ENCODE measurements around the gene CLDN16.

CLDN16 gene

GRCh38 chr3:190382082-190382481 is 5.9 kb upstream of the CLDN16 start:
- Histone ChIP-seq H3K23ac (ENCODE audit: low read length in 2 of 2) (no peak overlapping the region), H2BK5ac (ENCODE audit: low read depth, low read length, poor library complexity, severe bottlenecking) (no peak overlapping the region), H4K91ac (ENCODE audit: low read length) (no peak overlapping the region), H3K36me3 (ENCODE audit: control insufficient read depth in 1 of 2, insufficient read depth in 2 of 2, low read depth in 1 of 2, low read length in 2 of 2) (no peaks in the 10 kb centered on the region), H3K9ac (ENCODE audit: low read length) (no peak overlapping the region), H3K4me1 (ENCODE audit: control insufficient read depth, insufficient read depth, low read depth, low read length) (no peaks in the 10 kb centered on the region), H3K4me2 (ENCODE audit: low read length, poor library complexity, severe bottlenecking) (no peak overlapping the region), H4K8ac (ENCODE audit: low read length) (no peak overlapping the region), H2AK5ac (ENCODE audit: low read length, severe bottlenecking) (no peak overlapping the region), H3K79me1 (replicated peaks; ENCODE audit: low read length, poor library complexity, severe bottlenecking) (peaks cover 4% of the 10 kb centered on the region), H3K4ac (ENCODE audit: low read depth in 1 of 2, low read length in 2 of 2) (no peak overlapping the region), H3K27me3 (ENCODE audit: control insufficient read depth in 1 of 2, insufficient read depth in 1 of 2, low read length in 2 of 2) (no peaks in the 10 kb centered on the region), H3K18ac (ENCODE audit: low read depth in 1 of 2, low read length in 2 of 2) (no peak overlapping the region), H3K27ac (ENCODE audit: low read length, poor library complexity, severe bottlenecking) (peak overlapping the region; percentile 72), H2BK12ac (ENCODE audit: low read length in 2 of 2) (no peak overlapping the region), H3K9me3 (ENCODE audit: control insufficient read depth, low read length) (no peaks in the 10 kb centered on the region), H3K4me3 (ENCODE audit: insufficient read depth in 1 of 2, low read depth in 1 of 2, low read length in 2 of 2) (no peak overlapping the region), H2BK15ac (ENCODE audit: low read depth, poor library complexity, severe bottlenecking) (no peak overlapping the region), H2BK120ac (ENCODE audit: low read depth, low read length) (no peak overlapping the region), H3K14ac (ENCODE audit: low read length in 2 of 2) (no peak overlapping the region), H2AFZ (ENCODE audit: low read depth, low read length) (no peak overlapping the region)
- DNase-seq: no peak

GRCh38 chr3:190384309-190384756 is 3.6 kb upstream of the CLDN16 start:
- Histone ChIP-seq H3K4me2 (ENCODE audit: low read length, poor library complexity, severe bottlenecking) (no peak overlapping the region), H3K4me3 (ENCODE audit: insufficient read depth in 1 of 2, low read depth in 1 of 2, low read length in 2 of 2) (no peak overlapping the region), H3K36me3 (ENCODE audit: control insufficient read depth in 1 of 2, insufficient read depth in 2 of 2, low read depth in 1 of 2, low read length in 2 of 2) (no peaks in the 10 kb centered on the region)

GRCh38 chr3:190385731-190386688 is 2.0 kb upstream of the CLDN16 start:
- Histone ChIP-seq H2BK15ac (ENCODE audit: low read depth, poor library complexity, severe bottlenecking) (no peak overlapping the region), H3K4me3 (ENCODE audit: insufficient read depth in 1 of 2, low read depth in 1 of 2, low read length in 2 of 2) (peak overlapping the region in 1 of 2 experiments; percentile 54), H3K36me3 (ENCODE audit: control insufficient read depth in 1 of 2, insufficient read depth in 2 of 2, low read depth in 1 of 2, low read length in 2 of 2) (no peaks in the 10 kb centered on the region), H3K4ac (ENCODE audit: low read depth in 1 of 2, low read length in 2 of 2) (peak overlapping the region in 1 of 2 experiments; percentile 85), H2AK5ac (ENCODE audit: low read length, severe bottlenecking) (no peak overlapping the region), H3K23ac (ENCODE audit: low read length in 2 of 2) (no peak overlapping the region), H3K4me1 (ENCODE audit: control insufficient read depth, insufficient read depth, low read depth, low read length) (peaks cover 6% of the 10 kb centered on the region), H2BK12ac (ENCODE audit: low read length in 2 of 2) (no peak overlapping the region), H2BK5ac (ENCODE audit: low read depth, low read length, poor library complexity, severe bottlenecking) (no peak overlapping the region), H3K4me2 (ENCODE audit: low read length, poor library complexity, severe bottlenecking) (no peak overlapping the region), H4K8ac (ENCODE audit: low read length) (no peak overlapping the region), H3K18ac (ENCODE audit: low read depth in 1 of 2, low read length in 2 of 2) (peak overlapping the region in 1 of 2 experiments; percentile 37), H4K91ac (ENCODE audit: low read length) (no peak overlapping the region), H3K79me1 (replicated peaks; ENCODE audit: low read length, poor library complexity, severe bottlenecking) (peaks cover 4% of the 10 kb centered on the region), H3K27me3 (ENCODE audit: control insufficient read depth in 1 of 2, insufficient read depth in 1 of 2, low read length in 2 of 2) (no peaks in the 10 kb centered on the region), H3K14ac (ENCODE audit: low read length in 2 of 2) (no peak overlapping the region), H2AFZ (ENCODE audit: low read depth, low read length) (no peak overlapping the region), H3K9ac (ENCODE audit: low read length) (peak overlapping the region; percentile 70), H2BK120ac (ENCODE audit: low read depth, low read length) (no peak overlapping the region), H3K9me3 (ENCODE audit: control insufficient read depth, low read length) (no peaks in the 10 kb centered on the region), H3K27ac (ENCODE audit: low read length, poor library complexity, severe bottlenecking) (peak overlapping the region; percentile 92)
- 4% methylated on average over 6 of the region's 8 CpGs for WGBS
- peak; percentile 96 for DNase-seq

More at GRCh38 chr3:190384309-190384756, 3.6 kb upstream of the CLDN16 start:
- Histone ChIP-seq H3K9ac (ENCODE audit: low read length) (no peak overlapping the region), H2BK15ac (ENCODE audit: low read depth, poor library complexity, severe bottlenecking) (no peak overlapping the region), H2BK12ac (ENCODE audit: low read length in 2 of 2) (no peak overlapping the region), H3K23ac (ENCODE audit: low read length in 2 of 2) (no peak overlapping the region), H2AK5ac (ENCODE audit: low read length, severe bottlenecking) (no peak overlapping the region), H3K14ac (ENCODE audit: low read length in 2 of 2) (no peak overlapping the region), H2BK120ac (ENCODE audit: low read depth, low read length) (no peak overlapping the region), H4K91ac (ENCODE audit: low read length) (no peak overlapping the region), H3K9me3 (ENCODE audit: control insufficient read depth, low read length) (no peaks in the 10 kb centered on the region), H2AFZ (ENCODE audit: low read depth, low read length) (no peak overlapping the region), H4K8ac (ENCODE audit: low read length) (no peak overlapping the region), H3K27me3 (ENCODE audit: control insufficient read depth in 1 of 2, insufficient read depth in 1 of 2, low read length in 2 of 2) (no peaks in the 10 kb centered on the region), H3K18ac (ENCODE audit: low read depth in 1 of 2, low read length in 2 of 2) (peak overlapping the region in 1 of 2 experiments; percentile 59), H3K79me1 (replicated peaks; ENCODE audit: low read length, poor library complexity, severe bottlenecking) (peaks cover 4% of the 10 kb centered on the region), H2BK5ac (ENCODE audit: low read depth, low read length, poor library complexity, severe bottlenecking) (no peak overlapping the region), H3K4ac (ENCODE audit: low read depth in 1 of 2, low read length in 2 of 2) (no peak overlapping the region), H3K27ac (ENCODE audit: low read length, poor library complexity, severe bottlenecking) (no peak overlapping the region), H3K4me1 (ENCODE audit: control insufficient read depth, insufficient read depth, low read depth, low read length) (peaks cover 6% of the 10 kb centered on the region)
- peak; percentile 64 for DNase-seq
- WGBS: 73% methylated on average over 2 of the region's 2 CpGs

- H3K18ac ChIP-seq (ENCODE audit: low read depth in 1 of 2, low read length in 2 of 2): no peak overlapping the region
- no peak overlapping the region for H4K91ac ChIP-seq (ENCODE audit: low read length)
- no peak overlapping the region for H3K4me3 ChIP-seq (ENCODE audit: insufficient read depth in 1 of 2, low read depth in 1 of 2, low read length in 2 of 2)
- no peak for DNase-seq
- no peaks in the 10 kb centered on the region for H3K36me3 ChIP-seq (ENCODE audit: control insufficient read depth in 1 of 2, insufficient read depth in 2 of 2, low read depth in 1 of 2, low read length in 2 of 2)
- no peak overlapping the region for H3K4ac ChIP-seq (ENCODE audit: low read depth in 1 of 2, low read length in 2 of 2)
- H2BK15ac ChIP-seq (ENCODE audit: low read depth, poor library complexity, severe bottlenecking): no peak overlapping the region
- 77% methylated on average over 2 of the region's 3 CpGs for WGBS
- H2BK5ac ChIP-seq (ENCODE audit: low read depth, low read length, poor library complexity, severe bottlenecking): no peak overlapping the region
- no peak overlapping the region for H2AK5ac ChIP-seq (ENCODE audit: low read length, severe bottlenecking)
- H2BK12ac ChIP-seq (ENCODE audit: low read length in 2 of 2): no peak overlapping the region
- no peak overlapping the region for H2AFZ ChIP-seq (ENCODE audit: low read depth, low read length)
- no peaks in the 10 kb centered on the region for H3K27me3 ChIP-seq (ENCODE audit: control insufficient read depth in 1 of 2, insufficient read depth in 1 of 2, low read length in 2 of 2)
- no peak overlapping the region for H4K8ac ChIP-seq (ENCODE audit: low read length)
- H3K79me1 ChIP-seq (replicated peaks; ENCODE audit: low read length, poor library complexity, severe bottlenecking): no peaks in the 10 kb centered on the region
- peaks cover 6% of the 10 kb centered on the region for H3K4me1 ChIP-seq (ENCODE audit: control insufficient read depth, insufficient read depth, low read depth, low read length)
- no peaks in the 10 kb centered on the region for H3K9me3 ChIP-seq (ENCODE audit: control insufficient read depth, low read length)
- H2BK120ac ChIP-seq (ENCODE audit: low read depth, low read length): no peak overlapping the region
- H3K23ac ChIP-seq (ENCODE audit: low read length in 2 of 2): no peak overlapping the region
- no peak overlapping the region for H3K9ac ChIP-seq (ENCODE audit: low read length)
- H3K14ac ChIP-seq (ENCODE audit: low read length in 2 of 2): no peak overlapping the region
- H3K27ac ChIP-seq (ENCODE audit: low read length, poor library complexity, severe bottlenecking): no peak overlapping the region
- no peak overlapping the region for H3K4me2 ChIP-seq (ENCODE audit: low read length, poor library complexity, severe bottlenecking)
These were observed 740 bp downstream of the CLDN16 start for GRCh38 chr3:190388703-190389102.
